T-helper 2 cell treated with Interferon-gamma antibody and Interleukin-4, amounts not matched to agents 5 μg/mL and 100 μg/mL, for 36 hours (primary cell): ENCODE data around the gene HGFAC.

Source experiments
- DNase-seq: peaks from one replicate; pipeline ENCODE4 v3.0.0; 2021; ENCODE audit warnings: low spot score
- H3K27ac Mint-ChIP-seq: one replicate; pipeline ENCODE4 v1.8.0; 2021; ENCODE audit warnings: mild to moderate bottlenecking, mixed read lengths
- H3K27me3 Mint-ChIP-seq: one replicate; pipeline ENCODE4 v1.8.0; 2021; ENCODE audit warnings: low read depth, mixed read lengths
- H3K36me3 Mint-ChIP-seq: one replicate; pipeline ENCODE4 v1.8.0; 2021; ENCODE audit warnings: low read depth, mixed read lengths
- H3K4me1 Mint-ChIP-seq: one replicate; pipeline ENCODE4 v1.8.0; 2021; ENCODE audit warnings: low read depth, mixed read lengths
- H3K4me3 Mint-ChIP-seq: one replicate; pipeline ENCODE4 v1.8.0; 2022; ENCODE audit warnings: mild to moderate bottlenecking, moderate library complexity, mixed read lengths
- H3K9me3 Mint-ChIP-seq: one replicate; pipeline ENCODE4 v1.8.0; 2021; ENCODE audit warnings: mixed read lengths

The HGFAC gene

GRCh38 chr4:3491681-3492405 lies 50.1 kb downstream of the HGFAC start:
- no peak overlapping the region for H3K27ac Mint-ChIP-seq
- no peaks in the 10 kb centered on the region for H3K4me1 Mint-ChIP-seq
- H3K9me3 Mint-ChIP-seq, result no peaks in the 10 kb centered on the region
- H3K4me3 Mint-ChIP-seq, result no peak overlapping the region
- peaks cover 8% of the 10 kb centered on the region for H3K27me3 Mint-ChIP-seq
- H3K36me3 Mint-ChIP-seq, result no peaks in the 10 kb centered on the region
- no peak for DNase-seq

GRCh38 chr4:3492741-3493719 lies 51.3 kb downstream of the HGFAC start:
- Mint-ChIP-seq H3K36me3 (no peaks in the 10 kb centered on the region), H3K27ac (no peak overlapping the region), H3K27me3 (peaks cover 7% of the 10 kb centered on the region), H3K9me3 (no peaks in the 10 kb centered on the region), H3K4me1 (no peaks in the 10 kb centered on the region), H3K4me3 (no peak overlapping the region)
- no peak for DNase-seq

- no peak overlapping the region for H3K4me3 Mint-ChIP-seq
- H3K27me3 Mint-ChIP-seq, result peaks cover 7% of the 10 kb centered on the region
- H3K9me3 Mint-ChIP-seq, result no peaks in the 10 kb centered on the region
- H3K36me3 Mint-ChIP-seq, result no peaks in the 10 kb centered on the region
- H3K27ac Mint-ChIP-seq, result no peak overlapping the region
- no peak for DNase-seq
- H3K4me1 Mint-ChIP-seq, result no peaks in the 10 kb centered on the region
These were observed 52.1 kb downstream of the HGFAC start for GRCh38 chr4:3493720-3494461.

- Mint-ChIP-seq H3K9me3 (no peaks in the 10 kb centered on the region), H3K27me3 (peaks cover 7% of the 10 kb centered on the region), H3K36me3 (no peaks in the 10 kb centered on the region), H3K27ac (no peak overlapping the region), H3K4me1 (no peaks in the 10 kb centered on the region), H3K4me3 (no peak overlapping the region)
- no peak for DNase-seq
These were observed 52.7 kb downstream of the HGFAC start for GRCh38 chr4:3494462-3494871.

DNA sequence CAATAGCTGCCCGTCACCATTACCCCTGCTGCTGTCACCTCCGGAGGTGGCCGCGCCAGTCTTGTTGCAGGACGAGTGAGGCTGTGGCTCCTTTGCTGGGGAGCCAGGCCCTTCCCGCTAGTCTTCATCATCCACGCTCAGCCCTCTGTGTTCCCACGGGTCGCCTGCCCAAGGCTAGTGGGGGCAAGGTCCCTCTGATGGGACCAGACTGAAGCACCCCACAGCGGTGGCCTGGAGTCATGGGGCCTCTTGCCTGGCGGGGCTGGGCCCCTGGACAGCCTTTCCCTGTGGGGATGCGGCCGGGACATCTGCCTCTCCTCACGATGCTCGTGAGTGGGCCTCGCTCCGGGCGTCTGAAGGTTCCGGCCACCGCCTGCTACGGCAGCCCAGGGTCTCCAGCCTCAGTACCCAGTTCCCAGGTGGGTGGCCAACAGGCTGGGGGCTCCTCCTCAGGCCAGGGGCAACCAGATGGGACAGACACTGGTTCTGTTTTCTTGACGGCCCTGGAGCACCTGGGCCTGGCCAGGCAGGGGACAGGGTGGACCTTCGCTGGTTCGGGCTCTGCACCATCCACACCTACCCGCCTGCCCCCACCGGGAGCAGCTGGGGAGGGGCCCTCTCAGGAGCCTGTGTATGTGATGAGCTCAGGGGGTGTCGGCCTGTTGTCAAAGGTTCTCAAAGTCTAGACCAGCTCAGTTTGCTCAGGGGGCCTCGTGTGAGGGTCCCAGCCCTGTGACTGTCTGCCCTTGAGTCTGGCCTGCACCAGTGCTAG lies 53.6 kb downstream of the HGFAC start:
- peaks cover 7% of the 10 kb centered on the region for H3K27me3 Mint-ChIP-seq
- H3K36me3 Mint-ChIP-seq, result no peaks in the 10 kb centered on the region
- no peak overlapping the region for H3K27ac Mint-ChIP-seq
- no peaks in the 10 kb centered on the region for H3K4me1 Mint-ChIP-seq
- H3K9me3 Mint-ChIP-seq, result no peaks in the 10 kb centered on the region
- no peak for DNase-seq
- no peak overlapping the region for H3K4me3 Mint-ChIP-seq

GRCh38 chr4:3496021-3496420 lies 54.3 kb downstream of the HGFAC start:
- Mint-ChIP-seq H3K36me3 (no peaks in the 10 kb centered on the region), H3K4me1 (no peaks in the 10 kb centered on the region), H3K27ac (no peak overlapping the region), H3K9me3 (no peaks in the 10 kb centered on the region), H3K4me3 (no peak overlapping the region), H3K27me3 (peaks cover 5% of the 10 kb centered on the region)
- DNase-seq, result no peak

GRCh38 chr4:3497095-3497494 lies 55.3 kb downstream of the HGFAC start:
- H3K27me3 Mint-ChIP-seq, result no peaks in the 10 kb centered on the region
- no peak for DNase-seq
- no peak overlapping the region for H3K27ac Mint-ChIP-seq
- no peaks in the 10 kb centered on the region for H3K9me3 Mint-ChIP-seq
- H3K4me1 Mint-ChIP-seq, result no peaks in the 10 kb centered on the region
- no peak overlapping the region for H3K4me3 Mint-ChIP-seq
- H3K36me3 Mint-ChIP-seq, result no peaks in the 10 kb centered on the region

GRCh38 chr4:3497523-3498389 lies 56.0 kb downstream of the HGFAC start:
- H3K9me3 Mint-ChIP-seq, result no peaks in the 10 kb centered on the region
- no peak overlapping the region for H3K4me3 Mint-ChIP-seq
- no peak for DNase-seq
- no peak overlapping the region for H3K27ac Mint-ChIP-seq
- no peaks in the 10 kb centered on the region for H3K4me1 Mint-ChIP-seq
- no peaks in the 10 kb centered on the region for H3K27me3 Mint-ChIP-seq
- H3K36me3 Mint-ChIP-seq, result no peaks in the 10 kb centered on the region

- Mint-ChIP-seq H3K36me3 (peaks cover 2% of the 10 kb centered on the region), H3K4me3 (no peak overlapping the region), H3K4me1 (peaks cover 1% of the 10 kb centered on the region), H3K27ac (no peak overlapping the region), H3K27me3 (no peaks in the 10 kb centered on the region), H3K9me3 (no peaks in the 10 kb centered on the region)
- DNase-seq, result no peak
These were observed 56.6 kb downstream of the HGFAC start for GRCh38 chr4:3498407-3498806.
